GM18508 (cell line): Measurements from ENCODE around the gene TCOF1.

Experiments used
- ATAC-seq: cut with Tn5 transposase; IDR thresholded peaks from one replicate; pipeline ENCODE4 v1.9.1; 2021; ENCODE audit warnings: moderate number of reproducible peaks; ENCODE audit not compliant: insufficient read depth, unreplicated experiment

Gene TCOF1

GRCh38 chr5:150321784-150322183 is 35.7 kb upstream of the TCOF1 start:
- ATAC-seq: no peak

- ATAC-seq: no peak
These were observed 35.3 kb upstream of the TCOF1 start for GRCh38 chr5:150322202-150322601.

- ATAC-seq: no peak
These were observed 34.4 kb upstream of the TCOF1 start for GRCh38 chr5:150323092-150323491.

GRCh38 chr5:150323819-150324218 is 33.7 kb upstream of the TCOF1 start:
- ATAC-seq: no peak

- ATAC-seq: no peak
These were observed 32.1 kb upstream of the TCOF1 start for GRCh38 chr5:150325426-150325825.

GRCh38 chr5:150326707-150327106 is 30.8 kb upstream of the TCOF1 start:
- no peak for ATAC-seq

GRCh38 chr5:150327139-150327538 is 30.4 kb upstream of the TCOF1 start:
- no peak for ATAC-seq

- ATAC-seq: no peak
These were observed 29.0 kb upstream of the TCOF1 start for GRCh38 chr5:150328515-150328914.

GRCh38 chr5:150329038-150329437 is 28.5 kb upstream of the TCOF1 start:
- ATAC-seq: no peak

GRCh38 chr5:150329881-150330876 is 27.3 kb upstream of the TCOF1 start:
- ATAC-seq: no peak

- no peak for ATAC-seq
These were observed 24.1 kb upstream of the TCOF1 start for GRCh38 chr5:150333400-150333799.

GRCh38 chr5:150335778-150336177 is 21.7 kb upstream of the TCOF1 start:
- no peak for ATAC-seq

GRCh38 chr5:150338546-150338945 is 19.0 kb upstream of the TCOF1 start:
- no peak for ATAC-seq

GRCh38 chr5:150339165-150339564 is 18.3 kb upstream of the TCOF1 start:
- no peak for ATAC-seq

GRCh38 chr5:150339841-150340240 is 17.7 kb upstream of the TCOF1 start:
- ATAC-seq: no peak

GRCh38 chr5:150340614-150341255 is 16.8 kb upstream of the TCOF1 start:
- no peak for ATAC-seq

GRCh38 chr5:150341331-150341730 is 16.2 kb upstream of the TCOF1 start:
- ATAC-seq: no peak

- ATAC-seq: no peak
These were observed 15.5 kb upstream of the TCOF1 start for GRCh38 chr5:150341989-150342388.

- ATAC-seq: no peak
These were observed 14.9 kb upstream of the TCOF1 start for GRCh38 chr5:150342583-150342982.

GRCh38 chr5:150343994-150344631 is 13.4 kb upstream of the TCOF1 start:
- ATAC-seq: no peak

GRCh38 chr5:150345716-150346115 is 11.8 kb upstream of the TCOF1 start:
- ATAC-seq: no peak
